Stimulated activated naive CD4-positive, alpha-beta T cell (primary cell): ENCODE measurements around the gene NDST3.
"Not testable (repeated sequence)": the region's sequence is repeated elsewhere in the genome, so short reads cannot be mapped to it uniquely, and the experiment has no call there.

Experiments used
- DNase-seq, 6 experiments: peaks; one replicate each; lab custom pipeline; 2025; lab: John Stamatoyannopoulos, UW

Gene NDST3

GRCh38 chr4:118177126-118177525 lies 142.8 kb downstream of the NDST3 start:
- no peak for DNase-seq

GRCh38 chr4:118180776-118181175 lies 146.5 kb downstream of the NDST3 start:
- DNase-seq, result no peak

- no peak for DNase-seq
Measured at GRCh38 chr4:118190903-118191302, 156.6 kb downstream of the NDST3 start.

GRCh38 chr4:118193421-118193820 lies 159.1 kb downstream of the NDST3 start:
- no peak for DNase-seq

- no peak for DNase-seq
Measured at GRCh38 chr4:118206627-118207026, 172.3 kb downstream of the NDST3 start.

GRCh38 chr4:118213101-118213500 lies 178.8 kb downstream of the NDST3 start:
- no peak for DNase-seq

- no peak for DNase-seq
Measured at GRCh38 chr4:118215826-118216225, 181.5 kb downstream of the NDST3 start.

- DNase-seq, result no peak
Measured at GRCh38 chr4:118221227-118221800, 187.0 kb downstream of the NDST3 start.

- peak in 3 of 6 experiments; percentile 0 to 41 (median 2) for DNase-seq
Measured at GRCh38 chr4:118224243-118224829, 190.1 kb downstream of the NDST3 start.

- DNase-seq, result no peak
Measured at GRCh38 chr4:118225511-118225910, 191.2 kb downstream of the NDST3 start.

- DNase-seq, result no peak
Measured at GRCh38 chr4:118226311-118227010, 192.2 kb downstream of the NDST3 start.

GRCh38 chr4:118235566-118236120 lies 201.4 kb downstream of the NDST3 start:
- no peak for DNase-seq

GRCh38 chr4:118237531-118237930 lies 203.2 kb downstream of the NDST3 start:
- DNase-seq, result no peak

GRCh38 chr4:118249890-118250289 lies 215.6 kb downstream of the NDST3 start:
- no peak for DNase-seq

- no peak for DNase-seq
Measured at GRCh38 chr4:118254368-118254767, 220.1 kb downstream of the NDST3 start.

GRCh38 chr4:118259111-118259510 lies 224.8 kb downstream of the NDST3 start:
- no peak for DNase-seq

GRCh38 chr4:118260309-118260708 lies 226.0 kb downstream of the NDST3 start:
- DNase-seq, result no peak

- no peak for DNase-seq
Measured at GRCh38 chr4:118264096-118264495, 229.8 kb downstream of the NDST3 start.

GRCh38 chr4:118265312-118266144 lies 231.2 kb downstream of the NDST3 start:
- peak in 5 of 6 experiments; percentile 4 to 41 (median 13) for DNase-seq

- not testable (repeated sequence) for DNase-seq
Measured at GRCh38 chr4:118266145-118266496, 231.8 kb downstream of the NDST3 start.

GRCh38 chr4:118268780-118269179 lies 234.5 kb downstream of the NDST3 start:
- no peak for DNase-seq

- peak in 3 of 6 experiments; percentile 17 to 43 (median 42) for DNase-seq
Measured at GRCh38 chr4:118270492-118270891, 236.2 kb downstream of the NDST3 start.
